ENCODE measurements around the gene SEC14L2.

- TF ChIP-seq POLR2A (IDR thresholded peaks at IDR 0.05; ENCODE audit: low read depth, low read length) (no peak), NR2F1 (conservative IDR thresholded peaks at IDR 0.05) (no peak), CREM (IDR thresholded peaks at IDR 0.05; ENCODE audit: low read depth) (no peak)
- TF ChIP-seq, protein P1, sequence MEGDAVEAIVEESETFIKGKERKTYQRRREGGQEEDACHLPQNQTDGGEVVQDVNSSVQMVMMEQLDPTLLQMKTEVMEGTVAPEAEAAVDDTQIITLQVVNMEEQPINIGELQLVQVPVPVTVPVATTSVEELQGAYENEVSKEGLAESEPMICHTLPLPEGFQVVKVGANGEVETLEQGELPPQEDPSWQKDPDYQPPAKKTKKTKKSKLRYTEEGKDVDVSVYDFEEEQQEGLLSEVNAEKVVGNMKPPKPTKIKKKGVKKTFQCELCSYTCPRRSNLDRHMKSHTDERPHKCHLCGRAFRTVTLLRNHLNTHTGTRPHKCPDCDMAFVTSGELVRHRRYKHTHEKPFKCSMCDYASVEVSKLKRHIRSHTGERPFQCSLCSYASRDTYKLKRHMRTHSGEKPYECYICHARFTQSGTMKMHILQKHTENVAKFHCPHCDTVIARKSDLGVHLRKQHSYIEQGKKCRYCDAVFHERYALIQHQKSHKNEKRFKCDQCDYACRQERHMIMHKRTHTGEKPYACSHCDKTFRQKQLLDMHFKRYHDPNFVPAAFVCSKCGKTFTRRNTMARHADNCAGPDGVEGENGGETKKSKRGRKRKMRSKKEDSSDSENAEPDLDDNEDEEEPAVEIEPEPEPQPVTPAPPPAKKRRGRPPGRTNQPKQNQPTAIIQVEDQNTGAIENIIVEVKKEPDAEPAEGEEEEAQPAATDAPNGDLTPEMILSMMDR (IDR thresholded peaks at IDR 0.05 in 2 of 3, conservative IDR thresholded peaks at IDR 0.05 in 1 of 3; ENCODE audit: control insufficient read depth in 2 of 3, extremely low read depth in 1 of 3, insufficient read depth in 1 of 3, low read depth in 3 of 3, low read length in 3 of 3) = no peak
- TF ChIP-seq, protein P2, sequence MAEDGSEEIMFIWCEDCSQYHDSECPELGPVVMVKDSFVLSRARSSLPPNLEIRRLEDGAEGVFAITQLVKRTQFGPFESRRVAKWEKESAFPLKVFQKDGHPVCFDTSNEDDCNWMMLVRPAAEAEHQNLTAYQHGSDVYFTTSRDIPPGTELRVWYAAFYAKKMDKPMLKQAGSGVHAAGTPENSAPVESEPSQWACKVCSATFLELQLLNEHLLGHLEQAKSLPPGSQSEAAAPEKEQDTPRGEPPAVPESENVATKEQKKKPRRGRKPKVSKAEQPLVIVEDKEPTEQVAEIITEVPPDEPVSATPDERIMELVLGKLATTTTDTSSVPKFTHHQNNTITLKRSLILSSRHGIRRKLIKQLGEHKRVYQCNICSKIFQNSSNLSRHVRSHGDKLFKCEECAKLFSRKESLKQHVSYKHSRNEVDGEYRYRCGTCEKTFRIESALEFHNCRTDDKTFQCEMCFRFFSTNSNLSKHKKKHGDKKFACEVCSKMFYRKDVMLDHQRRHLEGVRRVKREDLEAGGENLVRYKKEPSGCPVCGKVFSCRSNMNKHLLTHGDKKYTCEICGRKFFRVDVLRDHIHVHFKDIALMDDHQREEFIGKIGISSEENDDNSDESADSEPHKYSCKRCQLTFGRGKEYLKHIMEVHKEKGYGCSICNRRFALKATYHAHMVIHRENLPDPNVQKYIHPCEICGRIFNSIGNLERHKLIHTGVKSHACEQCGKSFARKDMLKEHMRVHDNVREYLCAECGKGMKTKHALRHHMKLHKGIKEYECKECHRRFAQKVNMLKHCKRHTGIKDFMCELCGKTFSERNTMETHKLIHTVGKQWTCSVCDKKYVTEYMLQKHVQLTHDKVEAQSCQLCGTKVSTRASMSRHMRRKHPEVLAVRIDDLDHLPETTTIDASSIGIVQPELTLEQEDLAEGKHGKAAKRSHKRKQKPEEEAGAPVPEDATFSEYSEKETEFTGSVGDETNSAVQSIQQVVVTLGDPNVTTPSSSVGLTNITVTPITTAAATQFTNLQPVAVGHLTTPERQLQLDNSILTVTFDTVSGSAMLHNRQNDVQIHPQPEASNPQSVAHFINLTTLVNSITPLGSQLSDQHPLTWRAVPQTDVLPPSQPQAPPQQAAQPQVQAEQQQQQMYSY (CRISPR knock-in tag; IDR thresholded peaks at IDR 0.05) = no peak
- TF ChIP-seq, protein P3, sequence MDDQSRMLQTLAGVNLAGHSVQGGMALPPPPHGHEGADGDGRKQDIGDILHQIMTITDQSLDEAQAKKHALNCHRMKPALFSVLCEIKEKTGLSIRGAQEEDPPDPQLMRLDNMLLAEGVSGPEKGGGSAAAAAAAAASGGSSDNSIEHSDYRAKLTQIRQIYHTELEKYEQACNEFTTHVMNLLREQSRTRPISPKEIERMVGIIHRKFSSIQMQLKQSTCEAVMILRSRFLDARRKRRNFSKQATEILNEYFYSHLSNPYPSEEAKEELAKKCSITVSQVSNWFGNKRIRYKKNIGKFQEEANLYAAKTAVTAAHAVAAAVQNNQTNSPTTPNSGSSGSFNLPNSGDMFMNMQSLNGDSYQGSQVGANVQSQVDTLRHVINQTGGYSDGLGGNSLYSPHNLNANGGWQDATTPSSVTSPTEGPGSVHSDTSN (IDR thresholded peaks at IDR 0.05; ENCODE audit: insufficient replicate concordance, low read depth, low read length) = no peak
Observed at GRCh38 chr22:30400159-30400558, 3.3 kb downstream of the SEC14L2 start.

All from GM12878 (cell line).